ENCODE data around the gene MDH2. TPM values are rescaled to one million over a fixed set of nuclear protein-coding genes. Genes with fewer than 3 reads are reported as not detected.

MDH2 gene
- total and polyA plus RNA-seq, 10 of the 15 experiments (the other 5 are each of a cell fraction or from before 2014, with no cell fraction given), result 106 to 530 (median 202) TPM

GRCh38 chr7:76047811-76048667, at the start of gene MDH2, which contains the start of gene STYXL1 (continued):
- TF ChIP-seq RB1 (IDR thresholded peaks at IDR 0.05; ENCODE audit: borderline replicate concordance) (0 out of 2 replicates have a peak, but pooled peaks have one; percentile 60), E2F4 (IDR thresholded peaks at IDR 0.05; ENCODE audit: low read depth, low read length) (no peak), MXI1 (IDR thresholded peaks at IDR 0.05; ENCODE audit: low read depth, low read length) (peak; percentile 84; the same call in 1 of the 2 replicates), CBFB (IDR thresholded peaks at IDR 0.05; ENCODE audit: low read depth) (peak; percentile 99), SMAD5 (IDR thresholded peaks at IDR 0.05; ENCODE audit: low read depth) (peak; percentile 80; the same call in 1 of the 2 replicates), EED (IDR thresholded peaks at IDR 0.05; ENCODE audit: low read depth) (peak; percentile 33; the same call in 1 of the 2 replicates), LARP7 (IDR thresholded peaks at IDR 0.05) (peak; percentile 58), NR2C1 (IDR thresholded peaks at IDR 0.05) (peak; percentile 87)
- TF ChIP-seq, protein P1, sequence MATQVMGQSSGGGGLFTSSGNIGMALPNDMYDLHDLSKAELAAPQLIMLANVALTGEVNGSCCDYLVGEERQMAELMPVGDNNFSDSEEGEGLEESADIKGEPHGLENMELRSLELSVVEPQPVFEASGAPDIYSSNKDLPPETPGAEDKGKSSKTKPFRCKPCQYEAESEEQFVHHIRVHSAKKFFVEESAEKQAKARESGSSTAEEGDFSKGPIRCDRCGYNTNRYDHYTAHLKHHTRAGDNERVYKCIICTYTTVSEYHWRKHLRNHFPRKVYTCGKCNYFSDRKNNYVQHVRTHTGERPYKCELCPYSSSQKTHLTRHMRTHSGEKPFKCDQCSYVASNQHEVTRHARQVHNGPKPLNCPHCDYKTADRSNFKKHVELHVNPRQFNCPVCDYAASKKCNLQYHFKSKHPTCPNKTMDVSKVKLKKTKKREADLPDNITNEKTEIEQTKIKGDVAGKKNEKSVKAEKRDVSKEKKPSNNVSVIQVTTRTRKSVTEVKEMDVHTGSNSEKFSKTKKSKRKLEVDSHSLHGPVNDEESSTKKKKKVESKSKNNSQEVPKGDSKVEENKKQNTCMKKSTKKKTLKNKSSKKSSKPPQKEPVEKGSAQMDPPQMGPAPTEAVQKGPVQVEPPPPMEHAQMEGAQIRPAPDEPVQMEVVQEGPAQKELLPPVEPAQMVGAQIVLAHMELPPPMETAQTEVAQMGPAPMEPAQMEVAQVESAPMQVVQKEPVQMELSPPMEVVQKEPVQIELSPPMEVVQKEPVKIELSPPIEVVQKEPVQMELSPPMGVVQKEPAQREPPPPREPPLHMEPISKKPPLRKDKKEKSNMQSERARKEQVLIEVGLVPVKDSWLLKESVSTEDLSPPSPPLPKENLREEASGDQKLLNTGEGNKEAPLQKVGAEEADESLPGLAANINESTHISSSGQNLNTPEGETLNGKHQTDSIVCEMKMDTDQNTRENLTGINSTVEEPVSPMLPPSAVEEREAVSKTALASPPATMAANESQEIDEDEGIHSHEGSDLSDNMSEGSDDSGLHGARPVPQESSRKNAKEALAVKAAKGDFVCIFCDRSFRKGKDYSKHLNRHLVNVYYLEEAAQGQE (IDR thresholded peaks at IDR 0.05; ENCODE audit: low read depth, low read length), result peak; percentile 33; the same call in 1 of the 2 replicates
- TF ChIP-seq, protein P2, sequence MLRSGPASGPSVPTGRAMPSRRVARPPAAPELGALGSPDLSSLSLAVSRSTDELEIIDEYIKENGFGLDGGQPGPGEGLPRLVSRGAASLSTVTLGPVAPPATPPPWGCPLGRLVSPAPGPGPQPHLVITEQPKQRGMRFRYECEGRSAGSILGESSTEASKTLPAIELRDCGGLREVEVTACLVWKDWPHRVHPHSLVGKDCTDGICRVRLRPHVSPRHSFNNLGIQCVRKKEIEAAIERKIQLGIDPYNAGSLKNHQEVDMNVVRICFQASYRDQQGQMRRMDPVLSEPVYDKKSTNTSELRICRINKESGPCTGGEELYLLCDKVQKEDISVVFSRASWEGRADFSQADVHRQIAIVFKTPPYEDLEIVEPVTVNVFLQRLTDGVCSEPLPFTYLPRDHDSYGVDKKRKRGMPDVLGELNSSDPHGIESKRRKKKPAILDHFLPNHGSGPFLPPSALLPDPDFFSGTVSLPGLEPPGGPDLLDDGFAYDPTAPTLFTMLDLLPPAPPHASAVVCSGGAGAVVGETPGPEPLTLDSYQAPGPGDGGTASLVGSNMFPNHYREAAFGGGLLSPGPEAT (IDR thresholded peaks at IDR 0.05; ENCODE audit: low read depth), result peak; percentile 81; the same call in 1 of the 2 replicates
